ENCODE data around the gene NFIA. TPM values are rescaled to one million over a fixed set of nuclear protein-coding genes. Genes with fewer than 3 reads are reported as not detected.

Gene NFIA
- total RNA-seq, 1 experiment from 2014 or later = 0.35 TPM

- Mint-ChIP-seq H3K4me3 (no peak overlapping the region), H3K36me3 (ENCODE audit: insufficient read depth in 1 of 3, low read depth in 3 of 3) (peaks cover 0 to 4% (median 0%) of the 10 kb centered on the region in 3 experiments; a peak in 1 of 7 replicates), H3K27ac (no peak overlapping the region), H3K9me3 (peaks cover 0 to 5% of the 10 kb centered on the region in 2 experiments; a peak in 1 of 5 replicates), H3K27me3 (ENCODE audit: low read depth) (no peaks in the 10 kb centered on the region; the same call in 1 of the 2 replicates), H3K4me1 (peaks cover 0 to 3% of the 10 kb centered on the region in 2 experiments; a peak in 1 of 4 replicates)
- Histone ChIP-seq H3K27me3 (ENCODE audit: insufficient read depth, low read length) (no peaks in the 10 kb centered on the region), H3K79me2 (ENCODE audit: insufficient read depth, low read length) (no peaks in the 10 kb centered on the region), H2BK5ac (ENCODE audit: insufficient read length, low read length) (no peak overlapping the region), H3K9me3 (ENCODE audit: control insufficient read depth, low read depth, low read length) (no peaks in the 10 kb centered on the region), H3K56ac (ENCODE audit: insufficient read length, low read depth, low read length) (no peak overlapping the region), H3K9ac (ENCODE audit: extremely low read depth, insufficient read length, low read length) (no peak overlapping the region), H2BK15ac (ENCODE audit: low read depth, low read length) (no peak overlapping the region), H3K23ac (ENCODE audit: insufficient read length, low read depth, low read length) (no peak overlapping the region), H3K4me2 (ENCODE audit: insufficient read depth, insufficient read length, low read length) (no peak overlapping the region), H2AK5ac (ENCODE audit: insufficient read length, low read length) (no peak overlapping the region), H3K27ac (ENCODE audit: insufficient read length, low read depth, low read length) (no peak overlapping the region), H3K23me2 (ENCODE audit: insufficient read length, low read depth, low read length, poor library complexity, severe bottlenecking) (no peaks in the 10 kb centered on the region), H2AFZ (ENCODE audit: low read length) (no peak overlapping the region), H4K91ac (ENCODE audit: insufficient read length, low read depth, low read length) (no peak overlapping the region), H4K20me1 (ENCODE audit: control insufficient read depth, insufficient read depth, insufficient read length) (no peaks in the 10 kb centered on the region), H4K8ac (replicated peaks; ENCODE audit: insufficient read length, low read depth, low read length) (no peak overlapping the region), H3K4ac (ENCODE audit: low read depth, low read length) (no peak overlapping the region), H3K18ac (ENCODE audit: insufficient read length, low read depth, low read length) (no peak overlapping the region), H3T11ph (ENCODE audit: low read length) (no peak overlapping the region), H2BK120ac (ENCODE audit: low read depth, low read length, poor library complexity, severe bottlenecking) (no peak overlapping the region), H3K14ac (ENCODE audit: insufficient read depth, low read length) (no peak overlapping the region), H2BK12ac (ENCODE audit: insufficient read length, low read depth, low read length) (no peak overlapping the region), H2BK20ac (ENCODE audit: low read depth, low read length, poor library complexity, severe bottlenecking) (no peak overlapping the region), H3K79me1 (ENCODE audit: insufficient read depth, low read depth, low read length, poor library complexity, severe bottlenecking) (no peaks in the 10 kb centered on the region), H4K5ac (ENCODE audit: insufficient read length, low read depth, low read length) (no peak overlapping the region), H3K4me1 (ENCODE audit: insufficient read depth, low read length) (no peaks in the 10 kb centered on the region)
- TF ChIP-seq CTCF (conservative IDR thresholded peaks at IDR 0.05) = no peak
- WGBS (ENCODE audit: extremely low coverage, insufficient read length, low lambda C conversion rate) = no CpG with 5 or more reads among the region's 5 CpGs
- DNase-seq = no peak
Observed at GRCh38 chr1:61327436-61327835, 245.1 kb downstream of the NFIA start.

All from H9 (cell line).